Prostate gland (tissue), 2 donors: ENCODE measurements around the gene ADARB2. TPM values are rescaled to one million over a fixed set of nuclear protein-coding genes. Genes with fewer than 3 reads are reported as not detected.

Experiments used
- DNase-seq: peaks from one replicate; pipeline ENCODE4 v3.0.0-alpha.2; 2019; ENCODE audit warnings: low spot score
- H3K27ac ChIP-seq, 2 donors: fragments of 200-600 bp; sonication (generic); 2 replicates each; pipeline ENCODE4 v1.5.1; 2017 to 2019
- H3K27me3 ChIP-seq: fragments of 200-600 bp; sonication (generic); replicated peaks from 2 replicates; pipeline ENCODE4 v1.5.1; 2019; ENCODE audit not compliant: insufficient read depth
- H3K36me3 ChIP-seq, 2 donors: fragments of 200-600 bp; sonication (generic); 1 replicate in 1 of 2; 2 replicates in 1 of 2; pipeline versions ENCODE4 v1.5.1 to v1.8.1; 2017 to 2019
- H3K4me1 ChIP-seq: fragments of 200-600 bp; sonication (generic); replicated peaks from 2 replicates; pipeline ENCODE4 v1.5.1; 2019
- H3K4me3 ChIP-seq, 2 donors: fragments of 200-600 bp; sonication (generic); 2 replicates each; pipeline ENCODE4 v1.5.1; 2017 to 2019
- H3K9me3 ChIP-seq: fragments of 200-600 bp; sonication (generic); 2 replicates; pipeline ENCODE4 v1.5.1; 2017
- POLR2A ChIP-seq: fragments of 450-650 bp; IDR thresholded peaks from one replicate; pipeline ENCODE4 v1.6.1; 2016; ENCODE audit warnings: antibody characterized with exemption, mild to moderate bottlenecking
- POLR2AphosphoS5 ChIP-seq: sonication (generic); formaldehyde crosslinking; IDR thresholded peaks from one replicate; pipeline ENCODE4 v1.6.1; 2017; ENCODE audit warnings: antibody characterized with exemption
- WGBS: methylation state at CpG from one replicate; pipeline ENCODE4 v1.1.5; 2018; 5-methylcytosine and 5-hydroxymethylcytosine counted together
- intact Hi-C: fragments of 100-400 bp; cut with DNase I; formaldehyde crosslinking; loops from one replicate; pipeline ENCODE4 v1.14.2; 2022
- total RNA-seq, 2 donors: library from RNA; depleted of rRNA; stranded (reverse); fragments of >200 nt; gene quantifications; one replicate each; pipeline ENCODE4 v1.1.0, GENCODE V29; 2016
- TF ChIP-seq, protein P1 (sequence below), 4 experiments: fragments of 200-600 bp in 2 of 4; fragments of 450-650 bp in 2 of 4; sonication (generic) in 2 of 4; IDR thresholded peaks; 1 replicate in 3 of 4; 2 replicates in 1 of 4; pipeline ENCODE4 v1.5.1; 2016 to 2019; ENCODE audit warnings: antibody characterized with exemption in 4 of 4, mild to moderate bottlenecking in 2 of 4, moderate library complexity in 2 of 4

The ADARB2 gene
- total RNA-seq, 2 donors from 2014 or later = 0.36 to 10.5 TPM

DNA sequence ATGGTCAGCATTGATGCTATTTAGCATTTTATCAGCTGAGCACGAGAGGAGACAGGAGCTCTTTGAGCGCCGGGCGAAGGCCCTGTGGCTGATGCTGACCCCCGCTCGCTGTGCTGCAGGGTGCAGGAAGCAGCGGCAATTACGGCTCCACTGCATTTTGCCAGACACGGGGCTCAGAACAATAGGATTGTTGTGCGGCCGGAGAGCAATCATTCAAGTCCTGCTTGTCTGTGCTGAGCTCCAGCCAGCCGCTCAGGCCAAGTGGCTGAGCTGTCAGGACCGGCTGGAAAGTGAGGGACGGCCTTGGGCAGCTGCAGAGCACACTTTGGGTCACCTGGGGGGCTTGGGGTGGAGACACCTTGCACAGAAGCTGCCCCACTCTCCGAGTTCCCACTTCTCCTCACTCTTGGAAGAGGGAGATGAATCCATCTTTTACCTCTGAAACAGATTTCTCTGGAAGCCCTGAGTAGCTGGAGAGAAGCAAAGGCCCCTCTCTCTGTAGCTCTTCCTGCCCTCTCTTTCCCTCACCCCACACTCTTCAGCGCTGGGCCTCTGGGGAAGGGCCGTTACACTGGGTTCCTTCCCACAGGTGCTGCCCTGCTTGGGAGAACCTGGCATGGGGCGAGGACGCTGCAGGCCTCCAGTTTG, 17.3 kb upstream of the ADARB2 start:
- H3K4me3 ChIP-seq = no peak overlapping the region
- no peak for DNase-seq
- H3K36me3 ChIP-seq = no peaks in the 10 kb centered on the region
- WGBS = 54% methylated on average over 19 of the region's 19 CpGs
- no peaks in the 10 kb centered on the region for H3K9me3 ChIP-seq
- no peak overlapping the region for H3K27ac ChIP-seq
- TF ChIP-seq, protein P1, sequence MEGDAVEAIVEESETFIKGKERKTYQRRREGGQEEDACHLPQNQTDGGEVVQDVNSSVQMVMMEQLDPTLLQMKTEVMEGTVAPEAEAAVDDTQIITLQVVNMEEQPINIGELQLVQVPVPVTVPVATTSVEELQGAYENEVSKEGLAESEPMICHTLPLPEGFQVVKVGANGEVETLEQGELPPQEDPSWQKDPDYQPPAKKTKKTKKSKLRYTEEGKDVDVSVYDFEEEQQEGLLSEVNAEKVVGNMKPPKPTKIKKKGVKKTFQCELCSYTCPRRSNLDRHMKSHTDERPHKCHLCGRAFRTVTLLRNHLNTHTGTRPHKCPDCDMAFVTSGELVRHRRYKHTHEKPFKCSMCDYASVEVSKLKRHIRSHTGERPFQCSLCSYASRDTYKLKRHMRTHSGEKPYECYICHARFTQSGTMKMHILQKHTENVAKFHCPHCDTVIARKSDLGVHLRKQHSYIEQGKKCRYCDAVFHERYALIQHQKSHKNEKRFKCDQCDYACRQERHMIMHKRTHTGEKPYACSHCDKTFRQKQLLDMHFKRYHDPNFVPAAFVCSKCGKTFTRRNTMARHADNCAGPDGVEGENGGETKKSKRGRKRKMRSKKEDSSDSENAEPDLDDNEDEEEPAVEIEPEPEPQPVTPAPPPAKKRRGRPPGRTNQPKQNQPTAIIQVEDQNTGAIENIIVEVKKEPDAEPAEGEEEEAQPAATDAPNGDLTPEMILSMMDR (IDR thresholded peaks at IDR 0.05) = no peak
- no peak for TF ChIP-seq POLR2A
- no peak for TF ChIP-seq POLR2AphosphoS5
- intact Hi-C loops = no loop called here
- no peaks in the 10 kb centered on the region for H3K4me1 ChIP-seq
- no peaks in the 10 kb centered on the region for H3K27me3 ChIP-seq

DNA sequence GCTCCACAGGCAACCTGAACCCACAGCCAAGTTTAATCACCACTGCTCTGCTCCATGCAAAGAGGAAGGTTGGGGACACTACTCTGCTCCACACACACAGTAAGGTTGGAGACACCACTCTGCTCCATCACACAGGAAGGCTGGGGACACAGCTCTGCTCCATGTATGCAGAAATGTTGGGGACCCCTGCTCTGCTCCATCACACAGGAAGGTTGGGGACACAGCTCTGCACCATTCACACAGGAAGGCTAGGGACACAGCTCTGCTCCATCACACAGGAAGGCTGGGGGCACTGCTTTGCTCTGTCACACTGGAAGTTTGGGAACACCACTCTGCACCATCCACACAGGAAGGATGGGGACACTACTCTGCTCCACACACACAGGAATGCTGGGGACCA, 14.8 kb upstream of the ADARB2 start:
- Histone ChIP-seq H3K4me3 (no peak overlapping the region), H3K4me1 (no peaks in the 10 kb centered on the region), H3K9me3 (no peaks in the 10 kb centered on the region), H3K27me3 (no peaks in the 10 kb centered on the region), H3K27ac (no peak overlapping the region), H3K36me3 (no peaks in the 10 kb centered on the region)
- DNase-seq = no peak
- TF ChIP-seq, protein P1 (IDR thresholded peaks at IDR 0.05) = no peak
- no peak for TF ChIP-seq POLR2A
- intact Hi-C loops = no loop called here

DNA sequence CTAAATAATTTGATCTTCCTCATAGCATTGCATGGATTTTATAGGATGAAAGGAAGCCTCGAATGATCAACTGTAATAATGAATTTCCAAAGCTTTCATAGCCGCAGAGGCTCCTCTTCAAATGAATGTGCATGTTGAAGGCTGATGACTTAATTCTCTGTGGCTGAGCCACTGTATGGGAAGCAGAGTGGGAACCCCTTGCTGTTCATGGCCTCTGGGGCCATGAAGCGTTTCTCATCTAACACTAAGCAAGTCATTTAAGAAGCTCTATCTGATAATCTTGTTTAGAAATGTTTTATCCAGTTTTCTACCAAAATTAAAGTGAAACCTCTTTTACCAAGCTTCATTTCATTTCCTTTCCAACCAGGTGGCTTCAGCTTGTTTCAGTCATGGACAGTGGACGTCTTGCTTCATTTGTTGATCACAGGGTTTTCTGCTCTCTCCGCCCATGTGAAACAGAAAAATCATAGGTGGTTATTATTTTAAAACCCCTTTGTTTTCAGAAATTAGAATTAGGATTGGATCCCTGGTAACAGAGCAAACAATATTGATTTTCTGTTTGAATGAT, 10.3 kb upstream of the ADARB2 start:
- intact Hi-C loops = no loop called here
- Histone ChIP-seq H3K27ac (no peak overlapping the region), H3K27me3 (peaks cover 4% of the 10 kb centered on the region), H3K4me1 (no peaks in the 10 kb centered on the region), H3K4me3 (no peak overlapping the region), H3K9me3 (no peaks in the 10 kb centered on the region), H3K36me3 (no peaks in the 10 kb centered on the region)
- 82% methylated on average over 5 of the region's 5 CpGs for WGBS
- DNase-seq = no peak
- no peak for TF ChIP-seq POLR2A

DNA sequence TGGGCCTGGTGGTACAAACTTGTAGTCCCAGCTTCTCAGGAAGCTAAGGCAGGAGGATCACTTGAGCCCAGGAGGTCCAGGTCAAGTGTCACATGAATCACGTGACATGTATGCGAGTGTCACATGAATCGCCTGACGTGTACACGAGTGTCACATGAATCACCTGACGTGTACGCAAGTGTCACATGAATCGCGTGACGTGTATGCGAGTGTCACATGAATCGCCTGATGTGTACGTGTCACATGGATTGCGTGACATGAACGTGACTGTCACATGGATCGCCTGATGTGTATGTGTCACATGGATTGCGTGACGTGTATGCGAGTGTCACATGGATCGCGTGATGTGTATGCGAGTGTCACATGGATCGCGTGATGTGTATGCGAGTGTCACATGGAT, 9.5 kb upstream of the ADARB2 start:
- Histone ChIP-seq H3K27me3 (peaks cover 4% of the 10 kb centered on the region), H3K27ac (no peak overlapping the region), H3K4me3 (no peak overlapping the region), H3K4me1 (no peaks in the 10 kb centered on the region), H3K9me3 (no peaks in the 10 kb centered on the region), H3K36me3 (no peaks in the 10 kb centered on the region)
- no peak for DNase-seq
- TF ChIP-seq, protein P1 (IDR thresholded peaks at IDR 0.05) = no peak
- TF ChIP-seq POLR2AphosphoS5 = no peak
- intact Hi-C loops = no loop called here
- WGBS = 90% methylated on average over 25 of the region's 25 CpGs

DNA sequence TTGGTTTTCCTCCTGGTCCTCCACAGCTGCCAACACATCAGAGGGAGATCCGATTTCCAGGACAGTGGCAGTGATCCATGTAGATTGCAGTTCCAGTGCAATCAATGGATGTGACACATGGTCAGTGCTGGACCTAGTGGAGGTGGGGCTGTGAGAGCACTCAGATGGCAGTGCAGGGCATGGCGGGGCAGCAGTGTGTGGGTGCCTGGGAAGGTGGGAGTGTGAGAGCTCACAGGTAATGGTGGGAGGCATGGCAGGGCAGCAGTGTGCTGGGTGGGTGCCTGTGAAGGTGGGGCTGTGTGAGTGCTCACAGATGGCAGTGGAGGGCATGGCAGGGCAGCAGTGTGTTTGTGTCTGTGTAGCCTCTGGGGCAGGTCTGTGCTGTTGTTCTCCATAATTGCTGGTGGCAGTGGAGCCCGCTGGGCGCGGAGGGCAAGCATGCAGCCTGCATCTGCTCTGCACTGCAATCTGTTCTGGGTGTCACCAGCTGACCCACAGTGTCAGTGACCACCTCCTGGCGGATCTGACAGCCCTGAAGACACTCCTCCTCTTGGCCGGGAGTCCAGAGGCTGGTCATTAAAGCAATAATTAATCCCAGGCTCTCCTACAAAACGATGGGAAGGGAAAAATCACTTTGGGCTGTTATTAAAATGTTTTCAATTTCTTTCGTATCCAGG, 8.6 kb upstream of the ADARB2 start:
- Histone ChIP-seq H3K9me3 (no peaks in the 10 kb centered on the region), H3K36me3 (no peaks in the 10 kb centered on the region), H3K4me1 (no peaks in the 10 kb centered on the region), H3K4me3 (no peak overlapping the region), H3K27me3 (peaks cover 4% of the 10 kb centered on the region), H3K27ac (no peak overlapping the region)
- TF ChIP-seq, protein P1 (IDR thresholded peaks at IDR 0.05) = no peak
- no peak for TF ChIP-seq POLR2AphosphoS5
- TF ChIP-seq POLR2A = no peak
- intact Hi-C loops = no loop called here
- no peak for DNase-seq
- 73% methylated on average over 9 of the region's 9 CpGs for WGBS
